SU-DHL-6 (cell line): ENCODE measurements around the gene MXRA5.
"Not testable (repeated sequence)": the region's sequence is repeated elsewhere in the genome, so short reads cannot be mapped to it uniquely, and the experiment has no call there.

ENCODE experiments used
- H2AFZ ChIP-seq: fragments of 200-600 bp; sonication (generic); 2 replicates; pipeline ENCODE4 v1.6.1; 2014; ENCODE audit warnings: low read depth, mild to moderate bottlenecking, moderate library complexity, mixed read lengths, antibody characterized with exemption, low read length; ENCODE audit not compliant: severe bottlenecking
- H3F3A ChIP-seq: fragments of 200-600 bp; shearing (Covaris generic); 2 replicates; pipeline ENCODE4 v1.6.0; 2016; ENCODE audit warnings: antibody characterized with exemption, mild to moderate bottlenecking; ENCODE audit not compliant: insufficient read depth
- H3K27ac ChIP-seq: fragments of 200-600 bp; sonication (generic); 2 replicates; pipeline ENCODE4 v1.5.1; 2016; ENCODE audit warnings: low read depth, mild to moderate bottlenecking, low read length, moderate library complexity, mixed read lengths
- H3K27me3 ChIP-seq: fragments of 200-600 bp; sonication (generic), shearing (Covaris generic); 2 replicates; pipeline ENCODE4 v1.6.0; 2014; ENCODE audit warnings: mild to moderate bottlenecking, low read length
- H3K36me3 ChIP-seq: fragments of 200-600 bp; sonication (generic); 2 replicates; pipeline ENCODE4 v1.6.1; 2014; ENCODE audit warnings: mild to moderate bottlenecking, low read length, mixed read lengths
- H3K4me2 ChIP-seq: fragments of 300-600, 200-600 bp; shearing (Covaris generic), sonication (generic); 2 replicates; pipeline ENCODE4 v1.6.0; 2014; ENCODE audit warnings: low read length, low read depth, mild to moderate bottlenecking; ENCODE audit not compliant: poor library complexity, severe bottlenecking
- H3K4me3 ChIP-seq: fragments of 200-600 bp; sonication (generic); 2 replicates; pipeline ENCODE4 v1.5.1; 2014; ENCODE audit warnings: antibody characterized with exemption, low read length, mild to moderate bottlenecking, mixed read lengths; ENCODE audit not compliant: insufficient read depth, poor library complexity, severe bottlenecking
- H3K79me2 ChIP-seq: fragments of 200-600 bp; sonication (generic); 2 replicates; pipeline ENCODE4 v1.6.1; 2014; ENCODE audit warnings: mild to moderate bottlenecking, low read length, moderate library complexity; ENCODE audit not compliant: insufficient read depth
- H3K9ac ChIP-seq: fragments of 200-600 bp; sonication (generic); 2 replicates; pipeline ENCODE4 v1.7.0; 2014; ENCODE audit warnings: mild to moderate bottlenecking, low read length
- H3K9me2 ChIP-seq: fragments of 200-600 bp; sonication (generic); replicated peaks from 2 replicates; pipeline ENCODE4 v1.6.1; 2014; ENCODE audit warnings: low read length; ENCODE audit not compliant: insufficient read depth
- H3K9me3 ChIP-seq: fragments of 200-600 bp; sonication (generic); 2 replicates; pipeline ENCODE4 v1.6.1; 2014; ENCODE audit warnings: low read length, mixed read lengths; ENCODE audit not compliant: insufficient read depth
- H4K20me1 ChIP-seq: fragments of 200-600 bp; sonication (generic); 2 replicates; pipeline ENCODE4 v1.6.1; 2014; ENCODE audit warnings: low read depth, mild to moderate bottlenecking, antibody characterized with exemption, low read length, moderate library complexity, mixed read lengths
- EZH2phosphoT487 ChIP-seq: fragments of 200-600 bp; sonication (generic), shearing (Covaris generic); conservative IDR thresholded peaks from 2 replicates; pipeline ENCODE4 v1.6.1; 2018; ENCODE audit warnings: mild to moderate bottlenecking, antibody characterized with exemption, low read length, moderate library complexity, mixed read lengths
- TF ChIP-seq, protein P1 (sequence below): fragments of 200-600 bp; sonication (generic); IDR thresholded peaks from one replicate; pipeline ENCODE4 v1.5.1; 2017; ENCODE audit warnings: antibody characterized with exemption, mild to moderate bottlenecking, low read length, moderate library complexity; ENCODE audit not compliant: insufficient read depth, poor library complexity, severe bottlenecking

Gene MXRA5

GRCh38 chrX:3351276-3351675 is 4.8 kb upstream of the MXRA5 start:
- H3K9ac ChIP-seq, result no peak overlapping the region
- no peak overlapping the region for H3K4me2 ChIP-seq
- no peaks in the 10 kb centered on the region for H3K9me3 ChIP-seq
- no peaks in the 10 kb centered on the region for H3K27me3 ChIP-seq
- no peak overlapping the region for H2AFZ ChIP-seq
- H3K27ac ChIP-seq, result no peak overlapping the region
- H3K36me3 ChIP-seq, result no peaks in the 10 kb centered on the region
- TF ChIP-seq EZH2phosphoT487, result no peak
- TF ChIP-seq, protein P1, sequence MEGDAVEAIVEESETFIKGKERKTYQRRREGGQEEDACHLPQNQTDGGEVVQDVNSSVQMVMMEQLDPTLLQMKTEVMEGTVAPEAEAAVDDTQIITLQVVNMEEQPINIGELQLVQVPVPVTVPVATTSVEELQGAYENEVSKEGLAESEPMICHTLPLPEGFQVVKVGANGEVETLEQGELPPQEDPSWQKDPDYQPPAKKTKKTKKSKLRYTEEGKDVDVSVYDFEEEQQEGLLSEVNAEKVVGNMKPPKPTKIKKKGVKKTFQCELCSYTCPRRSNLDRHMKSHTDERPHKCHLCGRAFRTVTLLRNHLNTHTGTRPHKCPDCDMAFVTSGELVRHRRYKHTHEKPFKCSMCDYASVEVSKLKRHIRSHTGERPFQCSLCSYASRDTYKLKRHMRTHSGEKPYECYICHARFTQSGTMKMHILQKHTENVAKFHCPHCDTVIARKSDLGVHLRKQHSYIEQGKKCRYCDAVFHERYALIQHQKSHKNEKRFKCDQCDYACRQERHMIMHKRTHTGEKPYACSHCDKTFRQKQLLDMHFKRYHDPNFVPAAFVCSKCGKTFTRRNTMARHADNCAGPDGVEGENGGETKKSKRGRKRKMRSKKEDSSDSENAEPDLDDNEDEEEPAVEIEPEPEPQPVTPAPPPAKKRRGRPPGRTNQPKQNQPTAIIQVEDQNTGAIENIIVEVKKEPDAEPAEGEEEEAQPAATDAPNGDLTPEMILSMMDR, result no peak
- H3K79me2 ChIP-seq, result no peaks in the 10 kb centered on the region
- H4K20me1 ChIP-seq, result no peaks in the 10 kb centered on the region
- no peak overlapping the region for H3K4me3 ChIP-seq
- H3F3A ChIP-seq, result no peaks in the 10 kb centered on the region
- H3K9me2 ChIP-seq, result no peaks in the 10 kb centered on the region

- Histone ChIP-seq H3K36me3 (no peaks in the 10 kb centered on the region), H3K9me3 (no peaks in the 10 kb centered on the region), H4K20me1 (no peaks in the 10 kb centered on the region), H3K79me2 (no peaks in the 10 kb centered on the region), H3K27me3 (no peaks in the 10 kb centered on the region), H3K4me3 (no peak overlapping the region), H3K27ac (no peak overlapping the region), H3K9me2 (no peaks in the 10 kb centered on the region), H3F3A (no peaks in the 10 kb centered on the region), H2AFZ (no peak overlapping the region), H3K9ac (no peak overlapping the region), H3K4me2 (no peak overlapping the region)
- TF ChIP-seq, protein P1, result no peak
- no peak for TF ChIP-seq EZH2phosphoT487
Measured at GRCh38 chrX:3348191-3348590, 1.7 kb upstream of the MXRA5 start.

- no peaks in the 10 kb centered on the region for H3K9me3 ChIP-seq
- H3K9ac ChIP-seq, result no peak overlapping the region
- H3K4me2 ChIP-seq, result no peak overlapping the region
- H3K27ac ChIP-seq, result no peak overlapping the region
- no peak for TF ChIP-seq EZH2phosphoT487
- TF ChIP-seq, protein P1, result no peak
- no peak overlapping the region for H2AFZ ChIP-seq
- H3K9me2 ChIP-seq, result no peaks in the 10 kb centered on the region
- H3K79me2 ChIP-seq, result no peaks in the 10 kb centered on the region
- H3K4me3 ChIP-seq, result no peak overlapping the region
- no peaks in the 10 kb centered on the region for H3F3A ChIP-seq
- H3K27me3 ChIP-seq, result no peaks in the 10 kb centered on the region
- H4K20me1 ChIP-seq, result no peaks in the 10 kb centered on the region
- no peaks in the 10 kb centered on the region for H3K36me3 ChIP-seq
Measured at GRCh38 chrX:3345281-3346191, 916 bp downstream of the MXRA5 start.

DNA sequence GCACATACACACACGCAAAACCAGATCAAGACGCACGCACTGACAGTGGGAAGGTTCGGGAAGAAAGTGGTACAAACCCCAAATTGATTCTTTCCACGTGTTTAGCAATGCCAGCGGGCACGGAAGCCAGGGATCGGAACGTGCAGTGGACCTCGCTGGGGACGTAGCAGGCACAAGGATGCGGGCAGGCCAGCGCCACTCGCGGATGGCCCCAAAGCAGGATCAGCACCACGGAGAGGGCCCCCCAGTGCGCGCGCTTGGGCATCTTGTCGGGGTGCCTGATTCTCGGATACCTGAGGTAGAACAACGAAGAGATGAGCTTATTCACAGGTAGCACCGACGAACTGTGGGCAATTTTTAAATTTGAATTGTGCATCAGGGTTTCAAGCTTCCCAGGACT is 2.9 kb downstream of the MXRA5 start:
- H3F3A ChIP-seq, H3K79me2 ChIP-seq, H3K27me3 ChIP-seq, H4K20me1 ChIP-seq, H3K9me2 ChIP-seq, H3K9ac ChIP-seq, H3K4me3 ChIP-seq, H3K27ac ChIP-seq, H3K4me2 ChIP-seq, H2AFZ ChIP-seq, H3K9me3 ChIP-seq, H3K36me3 ChIP-seq: not testable (repeated sequence)
